HFF-Myc (cell line): ENCODE data around the gene GAMT.
"Not testable (repeated sequence)": the region's sequence is repeated elsewhere in the genome, so short reads cannot be mapped to it uniquely, and the experiment has no call there.

Experiments
- DNase-seq: peaks from one replicate; pipeline ENCODE4 v3.0.0-alpha.2; 2011; ENCODE audit warnings: low read depth; ENCODE audit errors: extremely low read depth
- H3K4me3 ChIP-seq: replicated peaks from 2 replicates; pipeline ENCODE4 v1.5.1; 2011; ENCODE audit warnings: low read depth, mild to moderate bottlenecking, control low read depth, low read length
- TF ChIP-seq, protein P1 (sequence below): IDR thresholded peaks from 2 replicates; pipeline ENCODE4 v1.5.1; 2012; ENCODE audit warnings: mild to moderate bottlenecking, low read depth, low read length, control low read depth; ENCODE audit errors: missing control alignments

The GAMT gene

GRCh38 chr19:1445932-1446712, 44.8 kb upstream of the GAMT start:
- H3K4me3 ChIP-seq, result no peak overlapping the region
- DNase-seq, result no peak
- TF ChIP-seq, protein P1, sequence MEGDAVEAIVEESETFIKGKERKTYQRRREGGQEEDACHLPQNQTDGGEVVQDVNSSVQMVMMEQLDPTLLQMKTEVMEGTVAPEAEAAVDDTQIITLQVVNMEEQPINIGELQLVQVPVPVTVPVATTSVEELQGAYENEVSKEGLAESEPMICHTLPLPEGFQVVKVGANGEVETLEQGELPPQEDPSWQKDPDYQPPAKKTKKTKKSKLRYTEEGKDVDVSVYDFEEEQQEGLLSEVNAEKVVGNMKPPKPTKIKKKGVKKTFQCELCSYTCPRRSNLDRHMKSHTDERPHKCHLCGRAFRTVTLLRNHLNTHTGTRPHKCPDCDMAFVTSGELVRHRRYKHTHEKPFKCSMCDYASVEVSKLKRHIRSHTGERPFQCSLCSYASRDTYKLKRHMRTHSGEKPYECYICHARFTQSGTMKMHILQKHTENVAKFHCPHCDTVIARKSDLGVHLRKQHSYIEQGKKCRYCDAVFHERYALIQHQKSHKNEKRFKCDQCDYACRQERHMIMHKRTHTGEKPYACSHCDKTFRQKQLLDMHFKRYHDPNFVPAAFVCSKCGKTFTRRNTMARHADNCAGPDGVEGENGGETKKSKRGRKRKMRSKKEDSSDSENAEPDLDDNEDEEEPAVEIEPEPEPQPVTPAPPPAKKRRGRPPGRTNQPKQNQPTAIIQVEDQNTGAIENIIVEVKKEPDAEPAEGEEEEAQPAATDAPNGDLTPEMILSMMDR, result no peak

GRCh38 chr19:1445185-1445931, 44.0 kb upstream of the GAMT start:
- no peak for DNase-seq
- H3K4me3 ChIP-seq, result no peak overlapping the region

DNA sequence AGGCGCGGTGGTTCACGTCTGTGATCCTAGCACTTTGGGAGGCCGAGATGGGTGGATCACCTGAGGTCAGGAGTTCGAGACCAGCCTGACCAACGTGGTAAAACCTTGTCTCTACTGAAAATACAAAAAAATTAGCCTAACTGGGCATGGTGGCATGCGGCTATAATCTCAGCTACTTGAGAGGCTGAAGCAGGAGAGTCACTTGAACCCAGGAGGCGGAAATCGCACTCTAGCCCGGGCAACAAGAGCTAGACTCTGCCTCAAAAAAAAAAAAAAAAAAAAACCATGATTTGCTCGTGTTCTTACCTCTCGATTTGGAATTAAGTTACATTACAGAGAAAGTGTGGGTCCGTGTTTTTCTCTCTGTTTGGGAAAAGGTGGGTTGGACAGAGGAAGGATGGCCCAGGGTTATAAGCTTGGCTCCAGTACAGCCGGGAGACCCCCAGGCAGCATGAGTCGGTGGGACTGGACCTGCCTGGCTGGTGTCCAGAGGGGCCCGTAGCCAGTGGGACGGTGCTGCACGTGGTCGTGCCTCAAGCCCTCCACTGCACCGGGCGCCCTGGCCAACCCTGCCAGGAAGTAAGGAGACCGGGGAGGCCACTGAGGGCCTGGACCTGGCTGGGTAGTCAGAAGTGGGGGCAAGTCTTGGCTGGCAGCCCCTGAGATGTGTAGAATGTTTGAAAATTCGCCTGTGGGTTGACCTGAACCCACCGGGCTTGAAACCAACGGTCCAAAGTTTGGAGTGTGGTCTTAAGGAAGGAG, 40.5 kb upstream of the GAMT start:
- DNase-seq, result no peak
- TF ChIP-seq, protein P1, result no peak
- H3K4me3 ChIP-seq, result no peak overlapping the region

More at GRCh38 chr19:1445185-1445931, 44.0 kb upstream of the GAMT start:
- TF ChIP-seq, protein P1, result peak; percentile 71

GRCh38 chr19:1441022-1441426, 39.7 kb upstream of the GAMT start:
- peak overlapping the region; percentile 95 for H3K4me3 ChIP-seq
- TF ChIP-seq, protein P1, result no peak
- no peak for DNase-seq

DNA sequence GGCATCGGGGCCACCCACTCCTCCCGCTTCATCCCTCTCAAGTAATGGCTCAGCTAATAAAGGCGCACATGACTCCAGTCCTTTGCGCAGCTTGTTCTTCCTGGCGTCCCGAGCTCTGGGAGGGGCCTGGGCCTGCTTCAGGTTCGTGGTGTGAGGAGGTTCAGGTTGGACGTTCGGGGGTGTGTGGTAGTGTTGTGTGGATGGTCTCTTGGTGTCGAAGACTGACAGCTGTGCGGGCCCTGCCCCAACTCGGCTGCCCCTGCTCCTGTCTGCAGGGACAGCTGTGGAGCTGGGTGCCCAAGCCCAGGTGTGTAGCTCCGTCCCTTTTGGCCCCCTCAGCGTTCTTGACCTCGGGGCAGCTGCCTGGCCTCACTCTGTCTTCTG, 39.1 kb upstream of the GAMT start:
- DNase-seq, result no peak
- H3K4me3 ChIP-seq, result peak overlapping the region; percentile 95
- TF ChIP-seq, protein P1, result no peak

- peak overlapping the region; percentile 95 for H3K4me3 ChIP-seq
- DNase-seq, result not testable (repeated sequence)
Measured at GRCh38 chr19:1439525-1440417, 38.4 kb upstream of the GAMT start.
